GM19035 (cell line): ENCODE measurements around the gene IMP3.
"Not testable (repeated sequence)": the region's sequence is repeated elsewhere in the genome, so short reads cannot be mapped to it uniquely, and the experiment has no call there.

Source experiments
- ATAC-seq: cut with Tn5 transposase; IDR thresholded peaks from one replicate; pipeline ENCODE4 v1.9.1; 2021; ENCODE audit not compliant: unreplicated experiment

Gene IMP3

DNA sequence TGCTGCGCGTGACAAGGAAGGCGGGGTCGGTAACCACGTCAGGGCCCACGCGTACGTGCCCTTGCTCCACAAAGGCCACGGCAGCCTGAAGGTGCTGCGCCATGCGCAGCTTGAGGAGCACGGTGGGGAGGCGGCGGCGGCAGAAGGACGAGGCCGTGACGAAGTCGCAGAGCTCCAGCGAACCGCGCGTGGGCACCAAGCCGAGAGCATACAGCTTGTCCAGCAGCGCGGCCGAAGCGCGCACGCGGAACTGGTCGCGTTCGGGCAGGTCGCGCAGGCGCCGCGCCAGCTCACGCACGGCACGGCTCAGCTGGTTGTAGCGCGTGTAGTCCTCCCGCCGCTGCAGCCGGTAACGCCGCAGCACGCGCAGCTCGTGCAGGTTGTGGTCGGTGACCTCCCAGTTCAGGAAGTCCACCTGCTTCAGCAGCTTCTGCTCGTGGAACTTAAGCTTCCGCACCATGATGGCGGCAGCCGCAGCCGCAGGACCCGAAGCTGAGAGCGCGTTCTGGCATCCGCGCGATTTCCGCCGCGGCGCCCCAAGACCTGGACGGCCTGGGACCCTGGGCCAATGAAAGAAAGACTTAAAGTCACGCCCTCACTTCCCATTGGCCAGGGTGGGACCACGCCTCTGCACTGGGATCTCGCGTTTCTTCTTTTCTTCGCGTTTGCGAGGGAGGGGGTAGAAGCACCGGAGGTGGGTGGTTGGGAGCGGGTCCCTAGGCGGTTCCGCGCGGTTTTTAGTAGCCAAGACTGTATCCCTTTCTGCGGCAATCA, at the start of gene IMP3:
IMP3 (minus strand) TSS at position 516 of the 774 bp plus-strand sequence; CDS start at position 460, 56 bp downstream.
- ATAC-seq = peak; percentile 88

DNA sequence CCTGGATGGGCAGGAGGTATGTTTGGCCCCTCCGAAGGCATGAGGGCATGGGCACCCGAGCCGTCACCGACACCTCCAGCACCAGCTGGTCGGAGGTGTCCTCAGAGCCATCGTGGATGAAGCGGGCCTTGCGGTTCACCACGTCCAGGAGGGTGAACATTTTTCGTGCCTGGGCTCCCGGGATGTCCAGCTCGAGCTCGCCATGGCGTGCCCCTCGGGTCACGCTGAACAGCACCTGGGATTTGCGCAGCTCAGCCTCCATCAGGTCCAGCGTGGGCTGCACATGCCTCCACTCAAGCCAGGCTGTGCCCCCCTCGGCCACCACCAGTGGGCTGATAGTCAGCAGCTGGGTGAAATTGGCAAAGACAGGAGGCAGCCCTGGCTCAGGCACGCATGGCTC, 49.4 kb upstream of the IMP3 start:
- not testable (repeated sequence) for ATAC-seq

- no peak for ATAC-seq
These were observed 48.8 kb upstream of the IMP3 start for GRCh38 chr15:75688831-75689230.

DNA sequence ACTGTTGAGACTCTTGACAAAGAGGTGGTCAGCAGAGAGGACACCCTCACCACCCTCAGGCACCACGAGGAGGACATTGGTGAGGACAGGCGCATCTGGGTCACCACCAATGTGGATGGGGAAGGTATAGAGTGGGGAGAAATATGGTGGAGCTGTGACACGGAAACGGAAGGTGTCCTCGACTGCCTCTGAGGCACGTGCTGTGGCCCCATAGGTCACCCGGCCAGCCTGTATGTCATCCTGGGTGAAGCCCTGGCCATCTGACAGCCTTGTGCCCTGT, 48.2 kb upstream of the IMP3 start:
- ATAC-seq = no peak

DNA sequence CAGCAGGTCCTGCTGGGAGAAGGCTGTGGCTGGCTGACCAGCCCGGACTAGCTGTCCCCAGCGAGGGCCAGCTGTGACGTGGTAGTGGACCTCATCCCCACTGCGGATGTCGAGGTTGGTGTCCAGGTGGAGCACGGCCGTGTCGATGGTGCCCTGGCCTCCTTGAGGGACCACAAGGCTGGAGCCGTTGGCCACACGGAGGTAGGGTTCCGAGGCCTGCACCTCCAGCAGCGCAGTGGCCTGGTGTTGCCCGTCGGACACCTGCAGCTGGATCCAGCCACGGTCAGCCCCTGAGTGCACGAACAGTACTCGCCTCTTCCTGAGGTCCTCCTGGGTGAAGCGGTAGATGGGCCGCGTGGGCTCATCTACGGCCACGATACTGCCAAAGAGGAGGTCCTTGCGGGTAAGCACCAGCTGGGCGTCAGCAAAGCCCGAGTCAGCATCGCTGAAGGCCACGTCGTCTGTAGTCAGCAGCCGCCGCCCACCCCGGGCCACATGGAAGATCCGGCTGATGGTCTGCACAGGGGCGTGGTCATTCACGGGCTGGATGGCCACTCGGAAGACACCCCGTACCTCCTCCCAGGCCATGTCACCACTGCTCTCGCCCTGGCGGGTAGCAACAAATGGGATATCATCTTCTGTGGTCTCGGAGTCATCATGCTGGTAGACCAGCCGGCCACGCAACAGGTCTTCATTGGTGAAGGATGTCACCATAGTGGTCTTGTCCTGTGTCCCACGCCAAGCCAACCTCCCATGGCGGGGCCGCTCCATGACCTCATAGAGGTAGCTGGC, 47.7 kb upstream of the IMP3 start:
- ATAC-seq = no peak

GRCh38 chr15:75686212-75686642, 46.2 kb upstream of the IMP3 start:
- ATAC-seq = not testable (repeated sequence)

- ATAC-seq = no peak
These were observed 45.2 kb upstream of the IMP3 start for GRCh38 chr15:75685195-75685594.

- ATAC-seq = no peak
These were observed 44.6 kb upstream of the IMP3 start for GRCh38 chr15:75684648-75685047.

GRCh38 chr15:75683646-75684312, 43.8 kb upstream of the IMP3 start:
- not testable (repeated sequence) for ATAC-seq

DNA sequence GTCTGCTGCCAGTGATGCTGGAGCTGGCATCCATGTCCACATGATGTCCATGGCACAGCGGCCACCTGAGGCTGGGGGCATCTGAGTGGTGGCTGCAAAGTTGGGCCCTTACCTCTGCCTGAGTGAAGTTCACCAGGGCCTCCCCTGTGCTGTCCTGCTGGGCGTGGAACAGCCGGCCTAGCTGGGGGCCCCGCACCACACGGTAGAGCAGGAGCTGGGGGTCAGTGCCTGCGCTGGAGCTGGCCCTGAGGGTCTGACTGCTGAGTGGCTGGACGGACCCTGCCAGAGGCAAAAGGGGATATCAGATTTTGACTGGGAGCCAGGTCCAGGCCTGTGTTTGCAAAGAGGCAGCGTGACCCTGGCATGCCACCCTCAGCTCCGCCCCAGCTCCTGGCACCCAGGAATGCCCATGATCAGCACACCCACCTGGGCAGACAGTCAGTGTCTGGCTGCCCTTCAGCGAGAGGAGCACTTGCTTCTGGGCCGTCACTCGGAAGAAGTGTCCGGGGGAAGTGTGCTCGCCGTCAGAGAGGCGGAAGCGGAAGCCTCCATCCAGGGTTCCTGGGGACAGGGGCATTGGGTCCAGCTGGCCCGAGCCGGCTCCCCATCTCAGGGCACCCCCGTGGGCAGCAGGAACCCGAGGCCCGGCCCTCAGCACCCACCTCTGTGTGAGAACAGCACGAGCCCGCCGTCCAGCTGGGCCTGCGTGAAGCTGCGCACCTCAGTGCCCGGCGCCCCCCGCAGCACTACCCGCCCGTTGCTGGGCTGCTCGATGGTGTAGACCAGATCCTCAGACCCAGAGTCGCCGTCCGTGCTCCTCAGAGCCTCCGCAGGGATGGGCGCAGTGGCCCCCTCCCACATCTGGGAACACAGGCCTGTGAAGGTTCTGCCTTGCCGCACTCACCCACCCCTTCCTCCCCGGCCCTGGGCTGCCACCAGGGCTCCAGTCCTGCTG, 42.4 kb upstream of the IMP3 start:
- no peak for ATAC-seq

DNA sequence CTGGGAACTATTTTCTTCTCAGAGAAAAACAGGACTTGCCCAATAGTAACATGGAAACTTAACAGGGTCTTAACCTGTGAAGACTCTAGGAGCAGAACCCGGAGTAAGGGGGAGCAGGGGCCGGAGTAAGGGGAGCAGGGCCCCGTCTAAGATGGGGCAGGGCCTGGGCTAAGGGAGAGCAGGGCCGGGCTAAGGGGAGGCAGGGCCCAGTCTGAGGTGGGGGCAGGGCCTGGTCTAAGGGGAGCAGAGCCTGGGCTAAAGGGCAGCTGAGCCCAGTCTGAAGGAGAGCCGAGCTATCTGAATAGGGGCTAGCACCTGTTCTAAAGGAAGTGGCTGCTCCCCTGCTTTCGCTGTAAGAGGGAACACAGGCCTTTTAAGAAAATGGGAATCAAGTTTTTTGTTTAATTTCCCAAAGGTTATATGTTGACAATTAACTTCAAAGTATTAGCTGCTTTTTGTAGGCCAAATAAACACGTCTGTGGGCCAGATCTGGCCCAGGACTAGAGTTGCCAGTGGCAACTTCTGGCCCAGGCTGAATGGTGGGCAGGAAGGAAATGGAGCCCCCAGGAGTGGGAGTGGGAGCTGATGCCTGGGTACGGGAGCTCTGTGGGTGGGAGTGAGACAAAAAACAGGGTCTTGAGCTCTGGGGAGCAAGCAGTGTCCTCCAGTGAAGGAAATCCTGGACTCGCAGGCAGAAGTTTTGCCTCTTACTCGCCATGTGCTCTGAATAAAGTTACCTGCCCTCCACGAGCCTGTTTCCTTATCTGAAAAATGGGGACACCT, 40.2 kb upstream of the IMP3 start:
- no peak for ATAC-seq

DNA sequence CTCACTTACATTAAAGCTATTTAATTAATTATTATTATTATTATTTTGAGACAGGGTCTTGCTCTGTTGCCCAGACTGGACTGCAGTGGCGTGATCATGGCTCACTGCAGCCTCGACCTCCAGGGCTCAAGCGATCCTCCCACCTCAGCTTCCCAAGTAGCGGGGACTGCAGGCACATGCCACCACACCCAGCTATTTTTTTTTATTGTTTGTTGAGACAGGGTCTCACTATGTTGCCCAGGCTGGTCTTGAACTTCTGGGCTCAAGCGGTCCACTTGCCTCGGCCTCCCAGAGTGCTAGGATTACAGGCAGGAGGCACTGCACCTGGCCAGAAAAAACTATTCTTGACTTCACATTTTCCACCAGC, 38.3 kb upstream of the IMP3 start:
- ATAC-seq = not testable (repeated sequence)

DNA sequence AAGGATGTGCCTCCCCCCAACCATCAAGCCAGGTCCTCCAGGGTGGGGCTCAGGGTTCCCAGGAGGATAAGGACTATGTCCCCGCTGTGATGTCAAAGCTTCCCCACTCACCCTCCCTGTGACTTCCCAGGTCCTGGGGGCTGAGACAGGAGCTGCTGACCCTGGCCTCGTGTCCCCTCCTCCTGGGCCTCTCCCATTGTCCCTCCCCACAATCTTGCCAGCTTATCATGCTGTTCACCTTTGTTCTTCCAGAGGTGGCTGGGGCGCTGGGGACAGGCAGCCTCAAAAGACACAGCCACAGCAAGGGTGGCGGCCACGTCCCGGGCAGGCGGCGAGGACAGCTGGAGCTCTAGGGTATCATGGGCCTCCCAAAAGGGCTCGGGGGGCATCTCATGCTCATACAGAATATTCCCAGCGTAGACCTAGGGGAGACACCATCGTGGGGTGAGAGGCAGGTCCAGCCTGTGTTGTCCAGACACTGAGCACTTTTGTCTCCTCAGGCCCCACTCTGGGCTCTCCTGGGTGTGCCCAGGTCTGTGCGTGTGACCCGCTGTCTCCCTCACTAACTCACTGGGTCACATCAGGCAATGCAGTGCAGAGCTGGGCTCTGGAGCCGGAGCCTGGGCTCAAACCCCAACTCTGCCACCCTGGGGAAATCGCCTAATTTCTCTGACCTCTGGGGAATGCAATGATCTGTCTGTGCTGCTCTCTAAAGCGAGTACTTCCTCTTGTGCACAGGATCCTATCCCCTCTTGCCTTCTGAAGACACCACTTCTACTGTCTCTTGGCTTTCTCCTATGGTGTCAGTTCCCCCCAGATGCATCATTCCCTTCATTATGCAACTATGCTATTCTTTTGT, 37.7 kb upstream of the IMP3 start:
- ATAC-seq = no peak

DNA sequence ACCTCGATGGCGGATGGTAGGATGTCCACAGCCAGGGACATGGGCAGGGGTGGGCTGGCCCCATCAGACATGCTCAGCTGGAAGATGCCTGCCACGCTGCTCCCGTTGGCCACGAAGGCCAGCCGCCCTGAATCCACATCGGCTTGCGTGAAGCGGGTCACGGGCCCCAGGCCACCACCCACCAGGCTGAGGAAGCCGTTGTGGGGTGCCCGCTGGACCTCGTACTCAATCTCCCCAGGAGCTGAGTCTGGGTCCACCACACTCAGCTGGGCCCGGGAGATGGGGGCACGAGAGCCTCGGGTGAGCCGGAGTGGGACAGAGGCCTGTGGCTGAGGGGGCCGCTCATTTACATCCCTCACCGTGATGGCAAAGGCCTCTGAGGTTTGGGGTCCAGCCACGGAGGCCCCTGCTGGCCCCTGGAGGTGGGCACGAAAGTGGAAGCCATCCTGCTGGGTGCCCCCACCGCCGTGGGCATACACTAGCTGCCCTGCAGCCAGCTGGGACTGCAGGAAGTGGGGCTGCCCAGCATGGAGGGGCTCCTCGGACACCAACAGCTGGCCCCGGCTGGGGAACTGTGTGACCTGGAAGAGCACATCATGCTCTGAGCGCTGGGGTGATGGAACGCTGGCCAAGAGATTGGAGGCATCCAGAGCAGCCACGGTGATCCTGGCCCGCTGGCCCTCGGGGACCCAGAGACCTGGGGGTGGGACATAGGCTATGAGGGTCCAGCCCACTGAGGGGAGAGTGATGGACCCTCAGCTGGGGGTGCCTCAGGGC, 36.9 kb upstream of the IMP3 start:
- ATAC-seq = no peak

- no peak for ATAC-seq
These were observed 35.8 kb upstream of the IMP3 start for GRCh38 chr15:75675579-75676404.

DNA sequence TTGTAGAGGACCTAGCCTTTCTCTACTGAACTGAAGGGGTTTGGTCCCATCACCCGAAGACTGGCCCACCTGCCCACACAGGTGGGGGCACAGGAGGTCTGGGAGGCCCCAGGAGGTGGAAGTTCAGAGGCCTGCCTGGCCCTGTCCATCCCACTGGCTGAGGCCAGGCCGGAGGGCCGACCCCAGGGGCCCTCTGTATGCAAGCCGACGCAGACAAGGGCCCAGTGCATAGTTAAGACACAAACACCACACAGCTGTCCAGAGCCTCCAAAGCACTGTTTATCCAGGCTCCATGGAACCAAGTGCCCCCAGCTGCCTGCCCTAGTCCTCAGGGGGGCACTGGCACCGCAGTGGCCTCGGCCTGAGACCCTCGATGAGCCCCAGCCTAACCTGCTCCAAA, 34.3 kb upstream of the IMP3 start:
- ATAC-seq = no peak

DNA sequence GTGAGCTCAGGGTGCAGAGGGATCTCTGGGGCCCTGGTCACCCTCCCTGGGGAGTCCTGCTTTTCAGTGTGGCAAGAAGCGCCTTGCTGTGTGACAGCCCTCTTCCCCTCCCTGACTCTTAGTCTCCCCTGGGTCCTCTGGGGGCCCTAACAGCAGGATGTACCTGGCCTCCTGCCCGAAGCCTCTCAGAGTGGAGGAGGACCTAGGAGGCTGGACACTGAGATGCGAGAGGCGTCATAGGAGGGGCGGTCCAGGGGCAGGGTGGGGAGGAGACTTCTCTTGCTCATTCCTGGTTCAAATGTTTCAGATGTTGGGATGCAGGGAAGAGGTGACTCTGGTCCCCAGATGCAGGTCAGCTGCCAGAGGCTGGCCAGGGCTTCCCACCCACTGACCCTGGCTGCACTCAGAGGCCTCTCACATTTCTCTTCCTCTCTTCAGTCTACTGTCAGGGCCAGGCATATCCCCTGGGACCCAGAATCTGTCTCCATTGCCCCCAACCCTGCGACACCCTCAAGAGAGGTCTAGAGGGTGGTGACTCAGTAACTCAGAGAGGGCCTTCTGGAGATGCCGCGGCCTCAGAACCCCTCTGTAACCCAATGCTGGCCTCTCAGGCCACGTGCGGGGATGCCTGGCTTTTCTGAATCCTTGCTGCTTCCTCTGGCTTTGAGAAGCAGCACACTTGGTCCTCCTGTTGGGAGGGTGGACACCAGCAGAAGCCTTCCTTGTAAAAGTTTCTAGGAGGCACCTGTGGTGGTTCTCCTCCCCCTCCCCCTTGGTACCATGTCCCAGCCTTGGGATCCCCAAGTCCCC, 33.6 kb upstream of the IMP3 start:
- no peak for ATAC-seq
